Medulla oblongata (tissue), 1 donor: ENCODE data around the gene ERC1.
"Not testable (repeated sequence)": the region's sequence is repeated elsewhere in the genome, so short reads cannot be mapped to it uniquely, and the experiment has no call there.

ENCODE experiments used
- DNase-seq: peaks from one replicate; pipeline ENCODE4 v3.0.0-alpha.2; 2015; ENCODE audit errors: extremely low spot score

The ERC1 gene

GRCh38 chr12:1022032-1022970 lies 31.3 kb downstream of the ERC1 start:
- DNase-seq: no peak

DNA sequence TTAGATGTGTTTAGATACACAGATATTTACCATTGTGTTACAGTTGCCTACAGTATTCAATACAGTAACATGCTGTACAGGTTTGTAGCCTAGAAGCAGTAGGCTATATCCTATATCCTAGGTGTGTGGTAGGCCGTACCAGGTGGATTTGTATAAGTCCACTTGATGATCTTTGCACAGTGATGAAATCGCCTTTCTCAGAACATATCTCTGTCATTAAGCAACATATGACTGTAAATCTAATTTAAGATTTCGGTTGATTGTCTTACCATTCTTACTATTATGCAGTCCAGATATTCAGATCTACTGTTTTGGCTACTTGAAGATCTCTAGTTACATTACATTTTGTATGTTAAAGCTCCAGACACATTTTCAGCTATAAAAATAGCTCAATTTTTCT lies 39.8 kb downstream of the ERC1 start:
- no peak for DNase-seq

- DNase-seq: no peak
Observed at GRCh38 chr12:1034243-1034642, 43.2 kb downstream of the ERC1 start.

DNA sequence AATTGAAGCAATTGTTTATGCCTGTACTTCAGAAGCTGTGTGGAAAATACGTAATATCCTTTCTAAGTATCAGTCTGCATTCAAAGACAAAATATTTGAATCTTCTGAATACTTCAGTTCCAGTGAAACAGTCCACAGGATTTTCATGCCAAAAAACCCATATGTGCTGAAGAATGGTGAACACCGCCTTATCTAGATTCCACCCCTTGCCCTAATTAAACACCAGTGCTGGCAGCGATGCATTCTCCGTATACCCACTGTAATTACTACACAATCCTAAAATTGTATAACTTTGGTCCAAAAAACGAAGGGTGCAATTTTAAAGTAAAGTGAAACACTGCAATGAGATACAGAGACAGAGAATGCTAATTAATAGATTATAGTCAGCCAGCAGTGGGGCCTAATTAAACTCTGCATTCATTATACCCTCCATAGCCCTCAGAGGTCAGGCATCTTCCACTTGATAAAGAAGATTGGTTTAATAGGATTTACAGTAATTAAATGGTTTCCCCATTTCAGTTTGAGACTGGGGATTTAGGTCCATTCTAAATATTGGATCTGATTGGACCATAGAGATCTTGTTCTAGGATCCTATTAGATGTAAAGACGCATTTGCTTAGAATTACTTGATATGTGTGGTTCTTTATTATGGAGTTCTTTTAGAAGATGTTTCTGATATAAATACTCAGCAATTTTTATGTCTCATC lies 43.9 kb downstream of the ERC1 start:
- no peak for DNase-seq

DNA sequence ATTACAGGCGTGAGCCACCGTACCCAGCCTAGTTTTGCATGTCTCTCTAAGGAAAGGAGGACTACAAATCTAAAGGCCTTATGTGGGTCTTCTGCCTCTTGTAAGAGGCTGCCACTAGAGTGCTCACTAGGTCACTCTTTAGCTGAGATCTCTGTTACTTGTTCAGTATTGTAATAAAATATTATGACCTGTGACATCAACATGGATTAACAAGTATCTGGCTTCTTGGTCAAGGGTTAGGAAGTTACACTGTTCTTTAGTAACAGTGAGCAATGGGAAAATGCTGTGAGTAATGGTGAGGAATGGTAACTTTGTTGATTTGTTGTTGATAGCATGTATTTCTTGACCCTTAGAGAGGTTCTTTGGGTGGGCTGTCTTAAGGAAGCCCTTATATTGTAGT lies 50.5 kb downstream of the ERC1 start:
- DNase-seq: no peak

DNA sequence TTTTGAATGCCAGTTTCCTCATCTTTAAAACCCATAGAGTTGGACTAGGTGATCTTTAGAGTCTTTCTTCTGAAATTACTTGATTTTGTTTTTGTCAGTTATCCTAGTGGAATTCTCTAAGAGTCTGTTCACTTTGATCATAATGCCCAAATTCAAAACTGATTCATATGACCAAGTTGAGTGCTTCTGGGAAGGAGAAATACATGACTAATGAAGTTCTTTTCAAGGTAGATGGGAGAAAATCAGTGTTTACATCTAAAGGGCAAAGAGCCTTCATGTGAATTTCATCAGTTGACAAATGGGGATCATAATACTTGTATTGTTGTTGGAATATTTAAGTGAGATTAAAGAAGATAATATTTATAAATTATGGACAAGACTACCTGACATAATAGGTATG lies 53.2 kb downstream of the ERC1 start:
- DNase-seq: no peak

DNA sequence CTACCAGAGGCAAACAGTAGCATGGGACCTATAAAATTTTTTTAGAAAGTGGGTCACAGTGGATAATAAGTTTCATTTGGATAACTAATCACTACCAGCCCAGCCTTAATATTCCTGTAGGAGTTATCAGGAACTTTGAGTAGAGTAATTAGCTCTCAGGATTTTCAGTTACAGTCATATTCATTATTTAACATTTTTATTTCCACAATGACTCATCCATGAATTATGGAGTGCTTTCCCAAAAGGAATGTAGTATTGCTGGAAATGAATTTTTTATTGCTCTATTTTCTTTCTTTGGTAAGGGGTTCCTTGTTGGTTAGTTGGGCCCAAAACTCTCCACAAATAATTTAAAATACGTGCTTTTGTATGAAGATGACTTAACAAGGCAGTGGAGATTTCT lies 53.7 kb downstream of the ERC1 start:
- no peak for DNase-seq

GRCh38 chr12:1046727-1047126 lies 55.7 kb downstream of the ERC1 start:
- no peak for DNase-seq

- peak; percentile 56 for DNase-seq
Observed at GRCh38 chr12:1047898-1048660, 57.1 kb downstream of the ERC1 start.

- DNase-seq: no peak
Observed at GRCh38 chr12:1050059-1050707, 59.2 kb downstream of the ERC1 start.

DNA sequence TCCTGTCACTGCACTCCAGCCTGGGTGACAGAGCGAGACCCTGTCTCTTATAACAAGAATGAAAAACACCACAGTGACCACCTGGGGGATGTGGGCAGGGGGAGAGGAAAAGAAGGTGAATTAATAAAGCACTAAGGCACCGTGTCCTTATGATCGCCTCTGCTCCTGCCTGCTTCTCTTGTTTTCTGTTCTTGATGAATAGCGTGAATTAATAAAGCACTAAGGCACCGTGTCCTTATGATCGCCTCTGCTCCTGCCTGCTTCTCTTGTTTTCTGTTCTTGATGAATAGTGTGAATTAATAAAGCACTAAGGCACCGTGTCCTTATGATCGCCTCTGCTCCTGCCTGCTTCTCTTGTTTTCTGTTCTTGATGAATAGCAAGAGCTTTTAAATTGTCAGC lies 60.6 kb downstream of the ERC1 start:
- DNase-seq: not testable (repeated sequence)

DNA sequence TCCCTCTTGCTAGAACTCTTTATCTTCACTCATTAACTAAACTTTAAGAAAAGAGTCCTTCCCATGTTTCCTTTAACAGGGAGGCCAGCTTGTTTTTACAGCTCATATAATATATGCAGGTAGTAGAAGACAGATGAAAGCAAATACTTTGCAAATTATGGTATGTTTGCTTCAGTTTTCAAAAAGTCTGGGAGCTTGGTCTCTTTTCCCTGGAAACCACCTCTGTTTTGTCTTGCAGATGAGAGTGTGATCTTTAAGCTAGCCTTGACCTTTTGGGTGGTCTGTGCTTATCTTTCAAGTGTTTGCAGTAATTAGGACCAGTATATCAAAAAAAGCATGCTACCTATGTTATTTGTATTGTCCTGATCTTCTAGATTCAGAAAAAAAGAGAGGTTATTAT lies 62.7 kb downstream of the ERC1 start:
- no peak for DNase-seq

DNA sequence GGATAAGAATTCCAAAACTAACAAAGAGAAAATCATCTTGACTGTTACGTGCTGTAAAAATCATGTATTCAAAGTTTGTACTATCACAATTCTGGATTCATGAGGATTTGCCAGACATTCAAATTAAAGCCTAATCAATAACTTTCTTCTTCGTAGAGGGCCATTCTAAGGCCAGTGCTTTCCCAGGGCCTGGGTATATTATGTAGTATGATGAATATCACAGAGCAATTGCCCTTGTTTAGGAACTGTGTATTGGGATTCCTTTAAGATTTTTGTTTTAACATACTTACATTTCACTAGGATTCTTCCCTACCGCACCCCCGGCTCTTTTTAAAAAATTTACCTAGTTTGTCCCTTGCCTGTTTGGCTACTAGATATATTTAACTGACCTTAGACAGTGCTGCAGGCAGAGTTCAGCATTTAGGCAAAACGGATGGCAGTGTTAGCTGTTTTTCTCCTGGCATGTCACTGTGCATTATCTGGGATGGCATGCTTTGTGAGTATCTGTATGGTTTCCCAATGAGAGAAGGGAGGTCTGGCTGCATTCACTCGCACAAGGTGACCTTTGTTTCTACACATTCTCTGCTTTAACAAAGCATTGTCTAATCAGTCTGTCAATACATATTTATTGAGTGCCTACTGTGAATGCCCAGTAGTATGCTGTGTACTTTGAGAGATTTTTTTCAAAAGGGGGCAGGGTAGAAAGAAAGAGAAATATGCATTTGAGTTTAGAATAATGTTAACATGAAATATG lies 63.3 kb downstream of the ERC1 start:
- DNase-seq: peak; percentile 56

- no peak for DNase-seq
Observed at GRCh38 chr12:1056390-1056789, 65.4 kb downstream of the ERC1 start.

GRCh38 chr12:1058423-1058822 lies 67.4 kb downstream of the ERC1 start:
- DNase-seq: no peak

GRCh38 chr12:1059162-1059561 lies 68.1 kb downstream of the ERC1 start:
- DNase-seq: no peak

GRCh38 chr12:1063852-1064251 lies 72.8 kb downstream of the ERC1 start:
- DNase-seq: no peak

DNA sequence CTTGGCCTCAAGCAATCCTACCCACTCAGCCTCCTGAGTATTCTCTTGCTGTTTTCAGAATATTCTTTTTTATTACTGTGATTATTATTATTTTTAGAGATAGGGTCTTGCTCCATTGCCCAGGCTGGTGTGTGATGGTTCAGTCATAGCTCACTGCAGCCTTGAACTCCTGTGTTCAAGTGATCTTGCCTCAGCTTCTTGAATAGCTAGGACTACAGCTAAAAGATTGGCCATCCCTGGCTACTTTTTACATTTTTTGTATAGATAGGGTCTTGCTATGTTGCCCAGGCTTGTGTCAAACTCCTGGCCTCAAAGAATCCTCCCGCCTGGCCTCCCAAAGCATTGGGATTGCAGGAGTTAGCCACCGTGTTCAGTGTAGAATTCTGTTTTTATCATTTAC lies 73.3 kb downstream of the ERC1 start:
- no peak for DNase-seq

DNA sequence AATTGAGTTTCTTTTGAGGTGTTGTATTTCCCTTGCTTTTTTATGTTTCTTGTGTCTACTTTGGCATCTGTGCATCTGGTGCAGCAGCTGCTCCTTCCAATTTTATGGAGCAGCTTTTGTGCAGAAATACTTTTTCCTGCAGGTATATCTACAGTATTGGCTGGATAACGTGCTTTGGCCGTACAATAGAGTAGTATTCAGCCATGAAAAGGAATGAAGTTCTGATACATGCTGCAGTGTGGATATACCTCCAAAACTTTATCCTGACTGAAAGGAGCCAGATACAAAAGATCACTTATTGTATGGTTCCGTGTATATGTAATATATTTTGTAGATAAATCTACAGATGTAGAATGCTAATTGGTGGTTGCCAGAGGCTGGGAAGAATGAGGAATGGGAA lies 74.6 kb downstream of the ERC1 start:
- no peak for DNase-seq

GRCh38 chr12:1069846-1070245 lies 78.8 kb downstream of the ERC1 start:
- DNase-seq: no peak

- no peak for DNase-seq
Observed at GRCh38 chr12:1071182-1071581, 80.2 kb downstream of the ERC1 start.
